GM10266 (cell line): ENCODE measurements around the gene TIMM22.

ENCODE experiments used
- DNase-seq: peaks from one replicate; pipeline ENCODE4 v3.0.0; 2012; ENCODE audit errors: extremely low spot score
- CTCF ChIP-seq: IDR thresholded peaks from 2 replicates; pipeline ENCODE4 v1.5.1; 2012; ENCODE audit warnings: mild to moderate bottlenecking, low read depth; ENCODE audit not compliant: control insufficient read depth, insufficient read depth; ENCODE audit errors: missing control alignments

TIMM22 gene

GRCh38 chr17:1010086-1010450, 13.1 kb downstream of the TIMM22 start:
- no peak for DNase-seq
- TF ChIP-seq CTCF, result no peak

GRCh38 chr17:1010586-1010985, 13.7 kb downstream of the TIMM22 start:
- no peak for TF ChIP-seq CTCF
- DNase-seq, result no peak

- DNase-seq, result no peak
- no peak for TF ChIP-seq CTCF
Measured at GRCh38 chr17:1011138-1011537, 14.2 kb downstream of the TIMM22 start.

- DNase-seq, result no peak
- TF ChIP-seq CTCF, result no peak
Measured at GRCh38 chr17:1011760-1012735, 15.1 kb downstream of the TIMM22 start.

- DNase-seq, result no peak
- no peak for TF ChIP-seq CTCF
Measured at GRCh38 chr17:1012823-1013728, 16.1 kb downstream of the TIMM22 start.

GRCh38 chr17:1013729-1014090, 16.8 kb downstream of the TIMM22 start:
- TF ChIP-seq CTCF, result no peak
- DNase-seq, result no peak
